ENCODE data around the gene EFTUD2. TPM values are rescaled to one million over a fixed set of nuclear protein-coding genes. Genes with fewer than 3 reads are reported as not detected.

The EFTUD2 gene
- total and polyA plus RNA-seq, 9 of the 15 experiments (the other 6 are each of a cell fraction or from before 2014, with no cell fraction given), result 65.8 to 362 (median 218) TPM

DNA sequence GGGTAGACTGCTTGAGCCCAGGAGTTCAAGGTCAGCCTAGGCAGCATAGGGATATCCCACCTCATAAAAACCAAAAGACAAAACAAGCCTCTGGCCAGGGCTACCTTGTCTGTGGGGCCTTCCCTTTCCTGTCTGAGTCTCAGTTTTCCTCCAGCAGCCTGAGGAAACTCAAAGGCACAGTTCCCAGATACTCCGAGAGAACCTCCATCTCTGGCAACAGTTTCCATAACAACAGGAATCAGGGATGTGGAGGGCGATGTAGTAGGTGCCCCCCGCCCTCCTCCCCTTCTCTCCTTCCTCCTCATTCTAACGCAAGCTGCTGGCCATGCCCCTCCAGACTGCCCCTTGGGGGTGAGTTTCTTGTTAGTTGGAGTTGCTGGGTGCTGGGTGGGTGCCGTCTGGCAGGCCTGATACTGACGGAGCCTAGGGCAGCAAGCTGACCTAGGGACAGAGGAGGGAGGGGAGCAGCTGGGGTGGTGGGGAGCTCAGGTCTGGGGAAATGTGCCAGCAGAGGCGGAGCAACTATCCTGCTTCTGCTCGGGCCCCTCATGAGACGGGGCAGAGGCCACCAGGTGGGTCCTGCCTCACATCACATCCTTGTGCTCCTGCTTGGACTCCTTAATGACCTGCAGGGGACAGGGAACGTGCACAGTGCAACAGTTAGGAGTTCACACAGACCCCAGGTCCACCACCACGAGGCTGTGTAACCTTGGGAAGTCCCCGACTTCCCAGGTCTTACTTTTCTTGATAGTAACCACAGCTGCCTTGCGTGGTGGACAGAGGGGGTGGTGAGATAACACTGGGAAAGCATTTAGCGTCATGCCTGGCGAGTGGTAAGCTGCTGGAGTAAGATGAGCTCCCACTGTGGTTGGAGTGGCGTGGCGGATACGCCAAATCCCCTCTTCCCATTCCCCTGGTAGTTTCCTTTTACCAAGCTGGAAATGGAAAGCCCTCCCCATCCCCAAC is 7.8 kb upstream of the EFTUD2 start (continued):
- peak; percentile 45; the same call in 1 of the 2 replicates for TF ChIP-seq GATA2 (CRISPR knock-in tag; IDR thresholded peaks at IDR 0.05)
- peak; percentile 62 for TF ChIP-seq CTBP1 (IDR thresholded peaks at IDR 0.05; ENCODE audit: borderline replicate concordance)
- TF ChIP-seq RBM34 (IDR thresholded peaks at IDR 0.05; ENCODE audit: borderline replicate concordance, insufficient read depth, low read length), result no peak
- TF ChIP-seq ZSCAN29 (IDR thresholded peaks at IDR 0.05), result peak; percentile 19; the same call in 1 of the 2 replicates
- peak; percentile 68 for TF ChIP-seq TAL1 (IDR thresholded peaks at IDR 0.05)
- TF ChIP-seq ZFP30 (CRISPR knock-in tag; IDR thresholded peaks at IDR 0.05; ENCODE audit: borderline replicate concordance), result no peak
- peak in 1 of 2 experiments; percentile 11; a peak in 1 of 4 replicates for TF ChIP-seq TRIM24 (IDR thresholded peaks at IDR 0.05)
- TF ChIP-seq RFX1 (IDR thresholded peaks at IDR 0.05), result peak; percentile 75
- TF ChIP-seq HDAC8 (tag; IDR thresholded peaks at IDR 0.05), result no peak
- TF ChIP-seq ESRRA (IDR thresholded peaks at IDR 0.05; ENCODE audit: borderline replicate concordance, low read depth), result peak; percentile 78
- no peak for TF ChIP-seq ARNT (IDR thresholded peaks at IDR 0.05)
- TF ChIP-seq KLF13 (tag; IDR thresholded peaks at IDR 0.05; ENCODE audit: borderline replicate concordance, low read depth), result no peak
- no peak for TF ChIP-seq CTCFL (IDR thresholded peaks at IDR 0.05; ENCODE audit: borderline replicate concordance, insufficient read depth, low read depth, low read length, poor library complexity, severe bottlenecking)
- peak; percentile 66 for TF ChIP-seq SMARCA4 (IDR thresholded peaks at IDR 0.05)
- TF ChIP-seq CREB3L1 (IDR thresholded peaks at IDR 0.05; ENCODE audit: borderline replicate concordance, low read depth), result no peak
- peak; percentile 77 for TF ChIP-seq CREM (IDR thresholded peaks at IDR 0.05; ENCODE audit: low read depth)
- no peak for TF ChIP-seq DACH1 (IDR thresholded peaks at IDR 0.05; ENCODE audit: partially characterized antibody)
- TF ChIP-seq, protein P1, sequence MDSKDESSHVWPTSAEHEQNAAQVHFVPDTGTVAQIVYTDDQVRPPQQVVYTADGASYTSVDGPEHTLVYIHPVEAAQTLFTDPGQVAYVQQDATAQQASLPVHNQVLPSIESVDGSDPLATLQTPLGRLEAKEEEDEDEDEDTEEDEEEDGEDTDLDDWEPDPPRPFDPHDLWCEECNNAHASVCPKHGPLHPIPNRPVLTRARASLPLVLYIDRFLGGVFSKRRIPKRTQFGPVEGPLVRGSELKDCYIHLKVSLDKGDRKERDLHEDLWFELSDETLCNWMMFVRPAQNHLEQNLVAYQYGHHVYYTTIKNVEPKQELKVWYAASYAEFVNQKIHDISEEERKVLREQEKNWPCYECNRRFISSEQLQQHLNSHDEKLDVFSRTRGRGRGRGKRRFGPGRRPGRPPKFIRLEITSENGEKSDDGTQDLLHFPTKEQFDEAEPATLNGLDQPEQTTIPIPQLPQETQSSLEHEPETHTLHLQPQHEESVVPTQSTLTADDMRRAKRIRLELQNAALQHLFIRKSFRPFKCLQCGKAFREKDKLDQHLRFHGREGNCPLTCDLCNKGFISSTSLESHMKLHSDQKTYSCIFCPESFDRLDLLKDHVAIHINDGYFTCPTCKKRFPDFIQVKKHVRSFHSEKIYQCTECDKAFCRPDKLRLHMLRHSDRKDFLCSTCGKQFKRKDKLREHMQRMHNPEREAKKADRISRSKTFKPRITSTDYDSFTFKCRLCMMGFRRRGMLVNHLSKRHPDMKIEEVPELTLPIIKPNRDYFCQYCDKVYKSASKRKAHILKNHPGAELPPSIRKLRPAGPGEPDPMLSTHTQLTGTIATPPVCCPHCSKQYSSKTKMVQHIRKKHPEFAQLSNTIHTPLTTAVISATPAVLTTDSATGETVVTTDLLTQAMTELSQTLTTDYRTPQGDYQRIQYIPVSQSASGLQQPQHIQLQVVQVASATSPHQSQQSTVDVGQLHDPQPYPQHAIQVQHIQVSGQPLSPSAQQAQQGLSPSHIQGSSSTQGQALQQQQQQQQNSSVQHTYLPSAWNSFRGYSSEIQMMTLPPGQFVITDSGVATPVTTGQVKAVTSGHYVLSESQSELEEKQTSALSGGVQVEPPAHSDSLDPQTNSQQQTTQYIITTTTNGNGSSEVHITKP (IDR thresholded peaks at IDR 0.05; ENCODE audit: partially characterized antibody), result peak; percentile 41
- TF ChIP-seq HNRNPL (IDR thresholded peaks at IDR 0.05; ENCODE audit: low read depth, low read length), result no peak
- TF ChIP-seq KLF16 (IDR thresholded peaks at IDR 0.05), result peak; percentile 15; the same call in 1 of the 2 replicates
- TF ChIP-seq ZNF699 (CRISPR knock-in tag; IDR thresholded peaks at IDR 0.05; ENCODE audit: insufficient replicate concordance), result no peak

All from K562 (cell line).